ENCODE measurements around the gene AFF3.

DNA sequence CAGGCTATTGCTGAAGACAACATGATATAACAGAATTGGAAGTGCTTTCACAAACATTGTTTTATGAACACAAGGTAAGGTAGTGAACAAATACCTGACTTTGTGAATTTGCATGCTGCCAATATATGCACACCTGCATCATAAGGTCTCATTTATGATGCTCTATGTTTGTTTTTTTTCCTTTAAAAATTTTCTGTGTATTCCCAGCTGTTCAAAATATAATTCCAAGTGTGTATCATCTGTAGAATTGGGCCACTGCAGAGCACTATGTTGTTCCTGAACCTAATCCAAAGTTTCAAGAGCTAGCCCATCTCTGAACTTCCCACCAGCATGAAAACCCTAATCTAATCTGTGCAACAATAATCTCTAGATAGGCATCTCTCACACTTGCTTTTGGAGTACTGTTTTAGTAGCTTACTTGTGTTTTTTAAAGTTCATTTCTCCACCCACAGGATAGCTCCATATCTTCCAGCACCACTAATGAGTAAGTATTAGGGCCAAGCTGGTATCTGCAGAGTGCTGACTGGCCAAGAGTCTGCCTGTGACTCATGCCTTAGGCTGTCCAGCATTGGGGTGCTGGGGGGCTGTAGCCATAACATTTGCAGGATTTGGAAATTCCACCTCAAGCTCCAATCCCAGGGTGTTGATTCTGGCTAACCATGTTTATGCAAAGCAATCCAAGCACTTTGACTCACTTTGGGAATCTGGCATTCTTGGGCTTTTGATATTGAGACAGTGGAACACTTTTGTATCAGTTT is 444.4 kb downstream of the AFF3 start:
- TF ChIP-seq, protein P1, sequence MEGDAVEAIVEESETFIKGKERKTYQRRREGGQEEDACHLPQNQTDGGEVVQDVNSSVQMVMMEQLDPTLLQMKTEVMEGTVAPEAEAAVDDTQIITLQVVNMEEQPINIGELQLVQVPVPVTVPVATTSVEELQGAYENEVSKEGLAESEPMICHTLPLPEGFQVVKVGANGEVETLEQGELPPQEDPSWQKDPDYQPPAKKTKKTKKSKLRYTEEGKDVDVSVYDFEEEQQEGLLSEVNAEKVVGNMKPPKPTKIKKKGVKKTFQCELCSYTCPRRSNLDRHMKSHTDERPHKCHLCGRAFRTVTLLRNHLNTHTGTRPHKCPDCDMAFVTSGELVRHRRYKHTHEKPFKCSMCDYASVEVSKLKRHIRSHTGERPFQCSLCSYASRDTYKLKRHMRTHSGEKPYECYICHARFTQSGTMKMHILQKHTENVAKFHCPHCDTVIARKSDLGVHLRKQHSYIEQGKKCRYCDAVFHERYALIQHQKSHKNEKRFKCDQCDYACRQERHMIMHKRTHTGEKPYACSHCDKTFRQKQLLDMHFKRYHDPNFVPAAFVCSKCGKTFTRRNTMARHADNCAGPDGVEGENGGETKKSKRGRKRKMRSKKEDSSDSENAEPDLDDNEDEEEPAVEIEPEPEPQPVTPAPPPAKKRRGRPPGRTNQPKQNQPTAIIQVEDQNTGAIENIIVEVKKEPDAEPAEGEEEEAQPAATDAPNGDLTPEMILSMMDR (IDR thresholded peaks at IDR 0.05) = no peak
- no peak for TF ChIP-seq POLR2A (IDR thresholded peaks at IDR 0.05)
